Measurements from ENCODE around the gene LRBA.

Gene LRBA

DNA sequence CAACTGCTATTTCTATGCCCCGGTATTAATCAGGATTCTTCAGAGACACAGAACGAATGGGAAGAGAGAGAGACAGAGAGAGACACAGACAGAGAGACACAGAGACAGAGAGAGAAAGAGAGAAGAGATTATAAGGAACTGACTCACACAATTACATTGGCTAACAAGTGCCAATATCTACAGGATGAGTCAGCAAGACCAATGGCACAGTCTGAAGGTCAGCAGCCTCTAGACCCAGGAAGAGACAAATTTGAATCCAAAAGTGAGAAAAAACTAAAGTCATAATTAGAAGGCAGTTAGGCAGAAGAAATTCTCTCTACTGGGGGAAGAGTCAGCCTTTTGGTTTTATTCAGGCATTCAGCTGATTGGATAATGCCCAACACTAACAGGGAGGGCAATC is 245.8 kb downstream of the LRBA start:
- H3K4me2 ChIP-seq (ENCODE audit: low read depth, low read length) = no peak overlapping the region
- DNase-seq = no peak
- no peak overlapping the region for H3K9ac ChIP-seq (ENCODE audit: low read length)

DNA sequence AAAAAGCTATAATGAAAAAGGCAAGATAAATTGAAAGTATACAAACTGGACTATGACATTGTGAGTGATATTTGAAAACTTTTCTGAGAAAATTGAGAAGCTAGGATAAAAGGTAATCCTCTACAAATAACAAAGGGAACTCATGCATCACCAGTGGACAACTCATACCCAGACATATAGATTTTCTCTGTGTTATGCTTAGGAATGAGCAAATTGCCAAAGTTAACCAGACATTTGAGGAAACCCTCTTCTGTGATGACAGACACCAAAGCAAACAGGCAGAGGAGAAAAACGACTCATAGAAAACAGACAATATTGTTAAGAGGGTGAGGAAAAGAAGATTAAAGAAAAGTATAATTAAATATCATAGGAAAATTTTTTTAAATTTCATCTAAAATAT is 246.6 kb downstream of the LRBA start:
- no peaks in the 10 kb centered on the region for H3K9me3 ChIP-seq (replicated peaks; ENCODE audit: insufficient read depth, low read length)
- no peak overlapping the region for H3K4me3 ChIP-seq (ENCODE audit: low read length)
- TF ChIP-seq EZH2phosphoT487 (IDR thresholded peaks at IDR 0.05; ENCODE audit: low read length) (no peak), EZH2 (optimal IDR thresholded peaks at IDR 0.05; ENCODE audit: low read depth, low read length) (no peak)
- TF ChIP-seq, protein P1, sequence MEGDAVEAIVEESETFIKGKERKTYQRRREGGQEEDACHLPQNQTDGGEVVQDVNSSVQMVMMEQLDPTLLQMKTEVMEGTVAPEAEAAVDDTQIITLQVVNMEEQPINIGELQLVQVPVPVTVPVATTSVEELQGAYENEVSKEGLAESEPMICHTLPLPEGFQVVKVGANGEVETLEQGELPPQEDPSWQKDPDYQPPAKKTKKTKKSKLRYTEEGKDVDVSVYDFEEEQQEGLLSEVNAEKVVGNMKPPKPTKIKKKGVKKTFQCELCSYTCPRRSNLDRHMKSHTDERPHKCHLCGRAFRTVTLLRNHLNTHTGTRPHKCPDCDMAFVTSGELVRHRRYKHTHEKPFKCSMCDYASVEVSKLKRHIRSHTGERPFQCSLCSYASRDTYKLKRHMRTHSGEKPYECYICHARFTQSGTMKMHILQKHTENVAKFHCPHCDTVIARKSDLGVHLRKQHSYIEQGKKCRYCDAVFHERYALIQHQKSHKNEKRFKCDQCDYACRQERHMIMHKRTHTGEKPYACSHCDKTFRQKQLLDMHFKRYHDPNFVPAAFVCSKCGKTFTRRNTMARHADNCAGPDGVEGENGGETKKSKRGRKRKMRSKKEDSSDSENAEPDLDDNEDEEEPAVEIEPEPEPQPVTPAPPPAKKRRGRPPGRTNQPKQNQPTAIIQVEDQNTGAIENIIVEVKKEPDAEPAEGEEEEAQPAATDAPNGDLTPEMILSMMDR (IDR thresholded peaks at IDR 0.05; ENCODE audit: low read length) = no peak
- H3K4me2 ChIP-seq (ENCODE audit: low read depth, low read length) = no peak overlapping the region
- H3K36me3 ChIP-seq (replicated peaks; ENCODE audit: insufficient read depth, low read length) = no peaks in the 10 kb centered on the region
- H3K79me2 ChIP-seq (ENCODE audit: low read length) = no peaks in the 10 kb centered on the region
- no peaks in the 10 kb centered on the region for H3F3A ChIP-seq (ENCODE audit: insufficient read depth, low read length)
- no peak for DNase-seq
- peaks cover 5% of the 10 kb centered on the region; the same call in 1 of the 2 replicates for H3K4me1 ChIP-seq (ENCODE audit: low read length)
- H4K20me1 ChIP-seq (ENCODE audit: insufficient read depth, low read length) = no peaks in the 10 kb centered on the region
- no peaks in the 10 kb centered on the region for H3K9me2 ChIP-seq (replicated peaks; ENCODE audit: insufficient read depth, low read length)
- H2AFZ ChIP-seq (ENCODE audit: low read length) = no peak overlapping the region
- no peak overlapping the region for H3K9ac ChIP-seq (ENCODE audit: low read length)
- no peaks in the 10 kb centered on the region for H3K27me3 ChIP-seq (replicated peaks; ENCODE audit: insufficient read depth, low read length)
- H3K27ac ChIP-seq (ENCODE audit: low read length) = no peak overlapping the region

More for the DNA sequence above, 245.8 kb downstream of the LRBA start:
- Histone ChIP-seq H3F3A (ENCODE audit: insufficient read depth, low read length) (no peaks in the 10 kb centered on the region), H3K4me1 (ENCODE audit: low read length) (peaks cover 5% of the 10 kb centered on the region; the same call in 1 of the 2 replicates), H3K27ac (ENCODE audit: low read length) (no peak overlapping the region), H3K79me2 (ENCODE audit: low read length) (no peaks in the 10 kb centered on the region), H3K36me3 (replicated peaks; ENCODE audit: insufficient read depth, low read length) (no peaks in the 10 kb centered on the region), H3K9me2 (replicated peaks; ENCODE audit: insufficient read depth, low read length) (no peaks in the 10 kb centered on the region), H4K20me1 (ENCODE audit: insufficient read depth, low read length) (no peaks in the 10 kb centered on the region), H3K27me3 (replicated peaks; ENCODE audit: insufficient read depth, low read length) (no peaks in the 10 kb centered on the region), H3K9me3 (replicated peaks; ENCODE audit: insufficient read depth, low read length) (no peaks in the 10 kb centered on the region), H2AFZ (ENCODE audit: low read length) (no peak overlapping the region), H3K4me3 (ENCODE audit: low read length) (no peak overlapping the region)
- no peak for TF ChIP-seq EZH2 (optimal IDR thresholded peaks at IDR 0.05; ENCODE audit: low read depth, low read length)
- TF ChIP-seq, protein P1 (IDR thresholded peaks at IDR 0.05; ENCODE audit: low read length) = no peak
- TF ChIP-seq EZH2phosphoT487 (IDR thresholded peaks at IDR 0.05; ENCODE audit: low read length) = no peak

DNA sequence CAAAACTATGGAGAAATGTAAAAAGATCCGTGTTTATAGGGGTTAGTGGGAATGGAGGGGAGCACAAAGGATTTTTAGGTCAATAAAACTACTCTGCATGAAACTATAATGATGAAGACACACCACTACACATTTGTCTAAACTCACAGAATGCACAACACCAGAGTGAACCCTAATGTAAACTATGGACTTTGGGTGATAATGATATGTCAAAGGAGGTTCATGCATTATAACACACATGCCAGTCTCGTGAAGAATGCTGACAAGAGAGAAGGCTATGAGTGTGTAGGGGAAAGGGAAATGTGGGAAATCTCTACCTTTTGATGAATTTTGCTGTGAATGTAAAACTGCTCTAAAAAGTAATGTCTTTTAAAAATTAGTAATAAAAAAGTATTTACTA is 249.9 kb downstream of the LRBA start:
- no peak overlapping the region for H2AFZ ChIP-seq (ENCODE audit: low read length)
- H3K79me2 ChIP-seq (ENCODE audit: low read length) = no peaks in the 10 kb centered on the region
- DNase-seq = no peak
- TF ChIP-seq, protein P1 (IDR thresholded peaks at IDR 0.05; ENCODE audit: low read length) = no peak
- TF ChIP-seq EZH2 (optimal IDR thresholded peaks at IDR 0.05; ENCODE audit: low read depth, low read length) (no peak), EZH2phosphoT487 (IDR thresholded peaks at IDR 0.05; ENCODE audit: low read length) (no peak)
- no peaks in the 10 kb centered on the region for H4K20me1 ChIP-seq (ENCODE audit: insufficient read depth, low read length)
- H3K4me2 ChIP-seq (ENCODE audit: low read depth, low read length) = no peak overlapping the region
- H3K36me3 ChIP-seq (replicated peaks; ENCODE audit: insufficient read depth, low read length) = no peaks in the 10 kb centered on the region
- no peak overlapping the region for H3K4me3 ChIP-seq (ENCODE audit: low read length)
- H3K9me2 ChIP-seq (replicated peaks; ENCODE audit: insufficient read depth, low read length) = no peaks in the 10 kb centered on the region
- no peaks in the 10 kb centered on the region for H3F3A ChIP-seq (ENCODE audit: insufficient read depth, low read length)
- H3K9ac ChIP-seq (ENCODE audit: low read length) = no peak overlapping the region
- no peak overlapping the region for H3K27ac ChIP-seq (ENCODE audit: low read length)
- H3K9me3 ChIP-seq (replicated peaks; ENCODE audit: insufficient read depth, low read length) = no peaks in the 10 kb centered on the region
- H3K4me1 ChIP-seq (ENCODE audit: low read length) = peaks cover 5% of the 10 kb centered on the region; the same call in 1 of the 2 replicates
- H3K27me3 ChIP-seq (replicated peaks; ENCODE audit: insufficient read depth, low read length) = no peaks in the 10 kb centered on the region

Data from MM.1S (cell line).